Mesenteric fat pad (tissue), 1 donor: ENCODE measurements around the gene KCNK13. TPM values are rescaled to one million over a fixed set of nuclear protein-coding genes. Genes with fewer than 3 reads are reported as not detected.
"Not testable (repeated sequence)": the region's sequence is repeated elsewhere in the genome, so short reads cannot be mapped to it uniquely, and the experiment has no call there.

Experiments used
- DNase-seq: peaks from one replicate; pipeline ENCODE4 v3.0.0-alpha.2; 2020; ENCODE audit warnings: low spot score
- total RNA-seq: library from RNA; stranded (reverse); fragmentation: NEBNext Ultra II Directional; extraction: Animal tissue kit (Norgen Biotek cat#: 25700); gene quantifications from one replicate; pipeline ENCODE4 v1.2.1, GENCODE V29; 2021
- donor health status: DM: yes; HTN: yes; CAD: no.

The KCNK13 gene
- total RNA-seq, 1 donor from 2014 or later = 1.3 TPM

DNA sequence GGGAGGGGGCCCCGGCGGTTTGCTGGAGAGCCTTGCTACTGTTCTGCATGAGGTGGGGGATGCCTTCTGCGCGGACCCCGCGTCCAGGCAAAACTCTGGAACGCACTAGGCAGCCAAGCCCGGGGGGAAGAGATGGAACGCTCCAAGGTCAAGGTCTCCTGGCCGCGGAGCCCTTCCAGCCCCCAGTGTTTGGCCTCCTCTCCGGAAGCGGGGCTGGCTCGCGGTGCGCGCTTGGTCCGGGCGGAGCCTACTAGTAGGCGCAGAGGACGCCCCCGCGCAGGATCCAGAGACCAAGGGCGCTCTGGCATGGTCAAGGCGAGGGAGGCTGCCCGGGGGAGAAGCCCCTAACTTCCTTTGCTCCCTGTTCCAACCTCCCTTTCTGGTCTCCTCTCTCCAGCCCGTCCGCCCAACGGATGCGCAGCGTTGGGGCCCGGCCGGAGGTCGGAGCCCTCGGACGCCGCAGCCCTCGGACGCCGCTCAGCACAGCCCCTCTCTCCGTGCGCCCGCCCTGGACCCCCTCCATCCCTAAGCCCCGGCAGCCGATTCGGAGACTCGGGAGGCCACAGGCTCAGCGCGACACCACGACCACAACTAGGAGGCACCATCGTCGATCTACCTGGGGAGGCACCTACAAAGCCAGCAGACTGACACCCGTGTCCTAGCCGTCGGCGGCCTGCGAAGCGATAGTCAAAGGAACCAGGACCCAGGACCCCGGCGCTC is 669 bp upstream of the KCNK13 start:
- DNase-seq = no peak

DNA sequence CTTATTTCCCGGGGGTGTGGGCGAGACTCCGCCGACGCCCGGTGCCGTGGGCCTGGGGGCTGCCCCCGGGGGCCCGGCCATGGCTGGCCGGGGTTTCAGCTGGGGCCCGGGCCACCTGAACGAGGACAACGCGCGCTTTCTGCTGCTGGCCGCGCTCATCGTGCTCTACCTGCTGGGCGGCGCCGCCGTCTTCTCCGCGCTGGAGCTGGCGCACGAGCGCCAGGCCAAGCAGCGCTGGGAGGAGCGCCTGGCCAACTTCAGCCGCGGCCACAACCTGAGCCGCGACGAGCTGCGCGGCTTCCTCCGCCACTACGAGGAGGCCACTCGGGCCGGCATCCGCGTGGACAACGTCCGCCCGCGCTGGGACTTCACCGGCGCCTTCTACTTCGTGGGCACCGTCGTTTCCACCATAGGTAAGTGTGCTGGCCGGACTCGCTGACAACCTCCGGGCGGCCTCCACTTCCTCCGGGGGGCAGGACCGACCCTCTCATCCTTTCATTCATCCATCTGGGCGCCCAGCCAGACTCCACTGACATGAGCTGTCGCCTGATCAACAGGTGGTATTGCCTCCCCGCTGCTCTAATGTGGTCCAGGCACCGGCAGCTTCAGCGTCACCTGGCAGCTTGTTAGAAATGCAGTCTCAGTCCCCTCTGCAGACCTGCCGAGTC is 467 bp downstream of the KCNK13 start:
- DNase-seq = no peak

DNA sequence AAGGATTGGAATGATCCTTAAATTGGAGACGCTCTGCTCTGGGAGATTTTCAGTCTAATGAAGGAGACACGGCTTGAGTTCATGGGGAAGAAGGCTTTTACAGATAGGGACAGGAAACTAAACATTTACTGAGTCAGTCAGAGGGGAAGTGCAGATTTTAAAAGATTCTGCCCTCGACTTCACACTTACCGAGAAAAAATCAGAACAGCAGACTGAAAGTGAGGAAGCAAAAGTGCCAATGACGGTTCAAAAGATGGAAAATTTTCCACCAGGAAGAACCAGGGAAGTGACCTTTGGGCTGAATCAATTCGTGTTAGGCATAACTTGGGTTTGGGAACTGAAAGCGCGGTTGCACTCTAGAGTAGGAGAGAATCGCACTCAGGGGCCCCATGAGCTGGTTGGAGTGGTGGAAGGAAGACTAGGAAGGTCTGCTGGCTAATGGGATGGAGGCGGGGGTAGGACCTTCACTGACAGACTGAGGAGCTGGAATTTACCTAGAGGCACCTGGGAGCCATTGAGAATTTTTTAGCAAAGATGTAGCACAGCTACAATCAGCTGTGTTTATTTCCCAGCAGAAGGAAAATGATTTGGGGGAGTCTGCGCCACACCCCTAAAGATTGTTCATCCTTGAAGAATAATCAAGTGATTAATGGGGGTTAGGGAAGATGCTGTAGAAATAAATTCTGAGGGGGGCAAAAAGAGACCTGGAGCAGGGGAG is 1.2 kb downstream of the KCNK13 start:
- DNase-seq = no peak

DNA sequence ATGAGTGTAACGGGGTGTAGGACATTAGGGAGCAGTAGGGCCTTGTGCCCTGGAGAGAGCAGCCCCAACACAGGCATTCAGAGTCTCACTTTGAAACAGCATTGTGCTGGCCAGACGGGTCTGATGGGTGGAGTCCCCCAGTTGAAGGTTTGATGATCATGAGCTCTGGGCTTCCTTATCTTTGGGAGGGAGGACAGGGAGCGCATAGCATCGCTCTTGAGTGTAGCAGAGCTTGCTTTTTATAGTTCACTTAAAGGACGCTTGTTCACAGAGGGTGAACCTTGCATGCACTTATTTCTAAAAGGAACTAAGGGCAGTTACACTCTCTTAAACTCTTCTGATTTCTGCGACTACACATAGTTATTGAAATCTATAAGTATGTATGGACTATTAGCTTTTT is 10.6 kb downstream of the KCNK13 start:
- no peak for DNase-seq

DNA sequence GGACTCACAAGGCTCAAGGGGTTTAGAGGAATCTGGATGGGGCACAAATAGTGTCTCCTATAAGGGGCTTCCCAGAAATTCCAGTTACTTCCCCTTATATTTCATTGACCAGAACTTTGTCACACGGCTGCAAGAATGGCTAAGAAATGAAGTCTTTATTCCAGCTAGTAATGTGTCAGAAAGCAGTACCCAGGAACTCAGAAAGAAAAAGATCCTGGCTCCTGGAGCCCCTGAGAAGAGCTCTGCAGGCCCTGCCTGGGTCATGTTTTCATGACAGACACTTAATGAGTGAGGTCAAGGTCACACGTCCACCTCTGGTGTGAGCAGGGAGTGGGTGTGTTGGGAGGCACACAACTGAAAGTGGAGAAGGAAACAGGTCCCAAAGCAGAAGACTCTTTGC is 17.8 kb downstream of the KCNK13 start:
- DNase-seq = no peak

DNA sequence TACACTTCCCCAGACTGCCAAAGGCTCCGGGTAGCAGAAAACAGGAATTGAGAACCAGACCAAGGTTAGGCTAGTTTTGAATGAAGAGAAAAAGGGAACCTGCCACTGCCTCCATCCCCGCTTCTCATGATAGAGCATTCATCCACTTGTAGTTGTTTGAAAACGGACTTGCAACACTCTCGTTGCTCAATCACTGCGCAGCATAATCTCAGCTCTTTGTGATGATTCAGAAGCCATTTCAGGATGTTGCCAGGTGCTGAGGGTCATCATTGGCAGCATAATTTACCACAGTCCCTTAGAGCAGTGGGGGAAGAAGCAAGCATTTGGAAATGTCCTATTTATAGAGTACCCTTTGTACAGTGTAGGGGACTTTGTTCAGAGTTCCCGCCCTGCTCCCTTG is 25.6 kb downstream of the KCNK13 start:
- no peak for DNase-seq

DNA sequence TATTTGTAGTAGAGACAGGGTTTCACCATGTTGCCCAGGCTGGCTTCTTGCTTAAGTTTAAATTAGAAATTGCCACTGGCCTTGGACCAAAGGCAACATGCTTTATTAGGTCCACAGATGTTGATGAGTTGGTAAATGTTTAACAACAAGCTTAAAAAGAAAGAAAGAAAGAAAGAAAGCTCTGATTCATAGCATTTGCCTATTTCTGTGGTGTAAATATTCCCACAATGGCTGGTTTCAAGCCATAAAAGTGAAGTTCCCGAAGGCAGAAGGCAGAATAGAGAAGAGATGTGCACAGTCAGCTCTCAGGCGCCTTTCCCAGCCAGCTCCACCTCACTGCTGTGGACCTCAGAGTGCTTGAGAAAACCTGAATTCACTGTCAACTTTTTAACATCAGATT is 26.4 kb downstream of the KCNK13 start:
- no peak for DNase-seq

DNA sequence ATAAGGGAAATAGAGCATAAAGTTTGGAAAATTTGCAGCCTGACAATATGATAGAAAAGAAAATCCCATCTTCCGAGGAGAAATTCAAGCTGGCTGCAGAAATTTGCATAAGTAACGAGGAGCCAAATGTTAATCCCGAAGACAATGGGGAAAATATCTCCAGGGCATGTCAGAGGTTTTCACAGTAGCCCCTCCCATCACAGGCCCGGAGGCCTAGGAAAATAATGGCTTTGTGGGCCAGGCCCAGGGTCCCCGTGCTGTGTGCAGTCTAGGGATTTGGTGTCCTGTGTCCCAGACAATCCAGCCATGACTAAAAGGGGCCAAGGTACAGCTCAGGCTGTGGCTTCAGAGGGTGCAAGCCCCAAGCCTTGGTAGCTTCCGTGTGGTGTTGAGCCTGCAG is 27.7 kb downstream of the KCNK13 start:
- not testable (repeated sequence) for DNase-seq

DNA sequence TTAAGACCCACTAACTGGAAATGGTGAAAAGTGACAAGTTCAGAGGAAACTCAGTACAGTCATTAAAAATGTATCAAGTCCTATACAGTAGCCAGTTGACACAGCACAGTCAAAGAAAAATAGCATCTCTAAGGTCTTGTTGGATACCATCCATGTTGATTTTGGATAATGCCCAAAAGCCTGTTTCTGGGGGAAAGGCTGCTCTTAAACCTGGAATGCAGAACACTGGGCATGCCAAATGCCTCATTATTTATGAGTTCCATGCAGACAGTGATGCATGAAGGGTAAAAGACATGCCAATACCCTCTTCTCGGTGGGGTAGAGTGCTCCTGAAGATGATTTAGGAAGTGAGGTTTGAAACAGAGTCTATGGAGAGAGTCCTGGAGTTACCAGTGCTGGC is 29.6 kb downstream of the KCNK13 start:
- DNase-seq = no peak

DNA sequence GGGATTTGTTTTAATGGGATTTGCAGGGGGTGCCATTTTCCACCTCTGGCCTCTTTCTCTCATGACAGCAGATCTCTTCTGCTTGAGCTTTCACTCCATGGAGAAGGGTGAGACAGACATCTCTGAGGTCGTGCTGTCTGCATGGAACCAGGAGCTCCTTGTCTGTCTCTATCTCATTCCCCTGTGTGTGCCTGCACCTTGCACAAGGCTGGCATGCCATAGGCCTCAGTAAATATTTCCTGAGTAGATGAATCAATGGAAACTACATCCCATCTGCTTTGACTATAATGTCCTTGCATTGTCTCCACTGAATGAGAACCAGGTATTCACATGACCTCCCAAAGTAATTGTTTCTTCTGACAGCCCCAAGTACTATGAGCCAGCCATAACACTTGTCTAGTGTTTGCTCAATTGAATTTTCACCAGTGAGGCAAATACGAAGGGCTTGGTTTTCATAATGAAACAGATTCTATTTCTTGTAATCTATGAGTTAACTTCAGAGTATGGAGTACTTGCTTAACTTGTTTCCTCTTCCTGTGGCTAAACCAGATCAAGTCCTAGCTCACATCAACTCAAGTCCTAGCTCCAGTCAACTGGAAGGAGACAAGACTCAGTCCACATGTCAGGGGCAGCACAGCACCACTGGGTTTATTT is 32.3 kb downstream of the KCNK13 start:
- DNase-seq = no peak

DNA sequence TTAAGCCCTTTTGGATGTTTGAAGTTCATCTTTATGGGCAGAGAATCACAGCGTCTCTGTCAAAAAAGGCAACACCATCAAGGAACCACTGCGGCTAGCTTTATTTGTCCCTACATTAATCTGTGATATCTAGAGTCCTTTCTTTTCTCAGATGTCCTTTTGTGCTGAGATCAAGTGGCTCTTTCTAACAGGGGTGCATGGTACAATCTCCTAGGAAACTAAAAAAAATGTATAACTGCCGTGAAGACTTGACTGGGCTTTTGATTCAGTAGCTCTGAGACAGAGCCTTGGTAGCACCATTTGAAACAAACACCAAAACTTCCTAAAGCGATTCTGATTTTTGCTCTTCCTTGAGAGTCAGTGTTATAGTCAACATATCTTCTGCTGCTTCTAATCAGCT is 33.3 kb downstream of the KCNK13 start:
- DNase-seq = no peak

DNA sequence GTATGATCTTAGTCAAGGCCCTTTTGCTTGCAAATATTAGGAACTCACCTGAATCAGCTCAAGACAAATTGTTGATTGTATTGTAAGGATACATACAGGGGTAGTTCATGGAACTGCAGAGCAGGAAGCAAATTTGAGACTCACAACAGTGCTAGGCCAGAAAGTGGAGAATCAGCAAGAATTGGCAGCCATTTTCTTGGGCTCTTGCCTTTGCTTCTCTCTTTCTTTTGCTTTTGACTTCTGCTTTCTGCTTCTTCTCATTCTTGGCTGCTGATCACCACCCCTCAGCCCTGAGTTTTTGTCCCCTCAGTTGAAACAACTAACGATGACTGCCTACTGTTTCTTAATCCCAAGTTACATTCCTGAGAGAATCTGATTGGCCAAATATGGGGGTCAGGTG is 34.8 kb downstream of the KCNK13 start:
- no peak for DNase-seq

DNA sequence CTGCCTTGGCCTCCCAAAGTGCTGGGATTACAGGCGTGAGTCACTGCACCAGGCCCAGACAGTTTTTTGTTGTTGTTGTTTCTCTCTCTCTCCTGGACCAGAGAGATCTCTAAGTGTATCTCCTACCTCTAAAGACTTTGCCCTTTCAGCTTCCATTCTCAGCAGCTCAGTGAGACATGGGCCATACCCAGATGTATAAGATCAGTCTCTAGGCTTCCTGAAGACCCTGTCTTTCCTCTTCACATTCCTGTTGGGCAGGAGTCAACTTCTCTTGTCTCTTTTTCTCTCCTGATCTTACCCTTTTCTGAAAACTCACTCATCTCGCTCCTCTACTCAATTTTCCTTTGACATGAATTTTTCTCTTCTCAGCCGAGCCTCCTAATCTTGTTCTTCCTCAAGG is 42.0 kb downstream of the KCNK13 start:
- no peak for DNase-seq

DNA sequence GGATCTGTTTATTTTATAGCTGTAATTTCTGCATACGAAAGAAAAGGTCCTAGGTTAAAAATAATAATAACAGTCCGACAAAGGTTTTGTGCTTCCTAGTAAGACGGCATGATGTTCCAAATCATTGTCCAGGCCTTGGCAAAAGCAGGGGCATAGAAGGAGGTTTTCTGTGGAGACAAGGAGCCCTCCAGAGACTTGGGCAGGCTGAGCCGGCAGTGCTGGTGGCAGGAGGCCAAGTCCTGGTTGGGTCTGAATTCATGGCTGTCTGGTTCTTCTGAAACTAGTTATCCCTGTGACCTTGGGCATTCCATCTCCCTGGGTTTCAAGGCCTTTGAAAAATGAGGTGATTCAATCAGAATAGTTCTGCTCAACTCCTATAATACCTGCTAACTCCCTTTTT is 44.0 kb downstream of the KCNK13 start:
- no peak for DNase-seq

DNA sequence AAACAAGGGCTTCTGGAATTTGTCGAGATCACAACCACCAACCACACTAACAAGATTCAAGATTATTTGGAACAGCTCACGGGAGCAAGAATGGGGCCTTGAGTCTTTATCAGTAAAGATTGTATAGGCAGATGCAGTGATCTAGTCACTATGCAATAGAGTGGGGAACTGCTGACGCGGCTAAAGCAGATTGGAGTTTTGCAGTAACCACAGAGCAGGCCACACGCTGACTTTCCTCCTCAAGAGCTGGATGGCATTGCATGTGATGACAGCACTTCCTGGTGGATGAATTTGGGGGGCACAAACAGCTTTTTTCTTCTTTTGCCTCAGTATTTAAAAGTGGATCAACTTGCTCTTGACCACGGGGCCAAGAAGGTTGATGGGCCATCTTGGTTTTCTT is 46.0 kb downstream of the KCNK13 start:
- DNase-seq = no peak

DNA sequence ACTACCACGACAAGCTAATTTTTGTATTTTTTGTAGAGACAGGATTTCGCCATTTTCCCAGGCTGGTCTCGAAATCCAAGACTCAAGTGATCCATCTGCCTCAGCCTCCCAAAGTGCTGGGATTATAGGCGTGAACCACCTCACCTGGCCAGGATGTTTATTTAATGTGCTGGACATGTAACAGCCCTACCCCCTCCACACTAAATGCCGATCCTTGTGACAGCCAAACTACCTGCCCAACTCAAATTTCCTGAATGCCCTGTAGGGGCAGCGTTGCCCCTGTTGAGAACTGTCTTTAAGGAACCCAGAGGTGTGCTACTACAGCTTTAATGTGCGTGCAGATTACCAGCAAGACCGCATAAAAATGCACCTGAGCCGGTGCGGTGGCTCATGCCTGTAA is 48.1 kb downstream of the KCNK13 start:
- DNase-seq = no peak

DNA sequence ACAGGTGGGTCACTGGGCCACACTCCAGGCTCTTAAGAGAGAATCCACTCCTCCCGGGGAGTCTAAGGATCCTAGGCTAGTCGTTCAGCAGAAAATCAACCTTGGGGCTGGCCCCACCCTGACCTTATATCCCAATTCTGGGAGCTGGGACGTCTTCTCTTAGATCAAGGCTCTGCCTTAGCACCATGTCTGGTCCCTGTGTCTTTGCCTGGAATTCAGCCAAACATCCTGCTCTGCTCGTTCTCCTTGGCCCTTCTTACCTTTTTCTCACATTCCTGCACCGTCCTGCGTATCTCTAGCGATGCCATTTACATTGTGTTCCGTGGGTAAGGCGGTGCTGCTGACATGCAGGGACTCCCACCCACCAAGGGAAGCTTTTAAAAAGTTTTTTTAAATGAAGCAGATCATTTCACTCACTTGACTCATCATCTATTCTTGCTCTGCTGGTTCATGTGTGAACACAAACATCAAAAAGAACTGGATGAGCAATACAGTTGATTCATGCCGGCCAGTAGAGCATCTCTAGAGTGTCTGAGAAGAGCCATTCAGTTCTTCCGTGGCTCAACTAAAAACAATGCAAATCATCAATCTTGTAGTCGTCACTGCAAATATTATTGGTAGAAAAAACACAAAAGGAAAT is 50.2 kb downstream of the KCNK13 start:
- DNase-seq = no peak

DNA sequence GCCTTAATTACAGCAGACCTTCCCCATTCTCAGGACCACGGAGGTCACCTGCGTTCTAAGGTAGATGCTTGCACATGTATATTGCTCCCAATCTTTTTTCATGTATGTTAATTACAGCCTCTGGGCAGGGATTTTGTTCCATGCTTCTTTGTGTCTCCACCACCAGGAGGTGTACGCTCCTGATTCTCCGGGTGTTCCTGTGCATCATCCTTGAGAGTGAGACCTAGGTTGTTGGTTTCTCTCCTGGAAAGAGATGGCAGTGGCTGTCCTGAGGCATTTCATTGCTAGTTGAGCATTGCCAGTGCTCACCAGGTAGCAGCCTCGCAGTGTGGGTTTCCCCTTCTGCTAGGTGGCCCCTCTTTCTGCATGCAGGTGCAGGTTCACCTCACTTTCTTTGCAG is 52.8 kb downstream of the KCNK13 start:
- DNase-seq = no peak

DNA sequence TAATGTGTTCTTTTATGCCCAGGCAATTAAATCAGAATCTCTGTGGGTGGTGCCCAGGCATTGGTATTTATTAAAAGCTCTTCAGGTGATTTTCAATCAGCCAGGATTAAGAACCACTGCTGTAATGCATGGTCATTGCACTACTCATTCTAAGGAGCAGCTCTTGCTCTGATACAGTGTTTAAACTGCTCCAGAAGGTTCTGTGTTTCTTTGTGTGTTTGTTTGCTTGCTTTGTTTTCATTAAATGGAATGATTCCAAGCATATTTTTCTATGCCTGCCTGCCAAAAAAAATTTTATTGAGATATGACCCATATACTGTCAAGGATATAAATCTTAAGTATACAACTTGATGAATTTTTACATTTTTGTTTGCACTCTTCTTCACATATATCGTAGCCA is 54.0 kb downstream of the KCNK13 start:
- DNase-seq = no peak

DNA sequence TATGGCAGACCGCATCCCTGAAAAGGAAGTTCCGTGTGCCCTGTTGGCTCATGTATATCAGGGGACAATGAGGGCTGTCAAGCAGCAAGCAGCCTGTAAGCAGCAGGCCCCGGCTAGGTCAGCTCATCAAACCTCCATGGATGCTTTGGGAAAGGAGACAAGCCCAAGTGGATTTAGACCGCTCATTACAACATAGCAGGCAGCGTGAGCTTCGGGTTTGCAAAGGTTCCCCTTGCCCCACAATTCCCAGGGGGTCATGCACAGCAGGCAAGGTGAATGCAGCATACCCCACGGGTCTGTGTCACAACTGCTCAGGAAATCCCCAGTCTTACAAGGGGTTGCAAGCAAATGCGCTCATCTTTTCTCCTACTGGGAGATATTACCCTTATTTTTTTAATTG is 54.6 kb downstream of the KCNK13 start:
- no peak for DNase-seq

DNA sequence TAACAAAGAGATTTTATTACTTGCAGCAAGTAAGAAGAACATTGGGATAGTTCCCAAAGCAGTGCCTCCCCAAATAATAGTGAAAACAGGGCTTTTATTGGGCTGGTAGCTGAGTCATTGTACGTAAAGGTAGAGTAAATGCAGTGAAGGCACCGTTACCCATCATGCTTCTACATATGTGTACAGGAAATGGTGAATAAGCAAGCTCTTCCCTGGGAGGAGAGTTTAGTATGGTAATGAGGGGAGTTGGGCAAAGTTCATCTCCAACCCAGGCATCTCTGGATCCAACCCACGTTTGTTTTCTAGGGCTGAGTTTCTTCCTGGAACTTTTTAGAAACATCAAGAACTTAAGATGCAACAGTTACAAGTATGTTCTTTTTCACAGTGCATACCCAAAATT is 56.2 kb downstream of the KCNK13 start:
- no peak for DNase-seq

DNA sequence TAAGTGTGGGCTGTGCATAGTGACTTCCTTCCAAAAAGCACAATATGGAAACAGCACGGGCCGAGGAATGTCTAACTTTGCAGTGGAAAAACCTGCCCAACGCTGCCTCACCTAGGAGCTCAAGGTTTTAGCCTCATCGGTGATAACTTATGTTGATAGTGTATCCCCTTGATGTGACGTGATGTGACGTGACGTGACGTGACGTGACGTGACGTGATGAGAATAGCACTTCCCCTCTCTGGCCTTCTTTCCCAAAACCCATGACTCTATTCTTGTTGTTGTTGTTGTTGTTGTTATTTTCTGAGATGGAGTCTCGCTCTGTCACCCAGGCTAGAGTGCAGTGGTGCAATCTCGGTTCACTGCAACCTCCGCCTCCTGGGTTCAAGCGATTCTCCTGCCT is 64.5 kb downstream of the KCNK13 start:
- no peak for DNase-seq
